ENCODE data around the gene FANCC.
A peak's percentile ranks its signal among the peaks of the same experiment; 100 is the strongest.

Gene FANCC

GRCh38 chr9:95073918-95074317 is 243.6 kb downstream of the FANCC start:
- Histone ChIP-seq H2AK5ac (ENCODE audit: low read length, severe bottlenecking) (no peak overlapping the region), H3K79me1 (replicated peaks; ENCODE audit: low read length, poor library complexity, severe bottlenecking) (peaks cover 13% of the 10 kb centered on the region), H3K4me1 (ENCODE audit: control insufficient read depth, insufficient read depth, low read depth, low read length) (peaks cover 24% of the 10 kb centered on the region), H3K4ac (ENCODE audit: low read depth in 1 of 2, low read length in 2 of 2) (no peak overlapping the region), H2BK15ac (ENCODE audit: low read depth, poor library complexity, severe bottlenecking) (no peak overlapping the region), H3K27me3 (ENCODE audit: control insufficient read depth in 1 of 2, insufficient read depth in 1 of 2, low read length in 2 of 2) (no peaks in the 10 kb centered on the region), H2AFZ (ENCODE audit: low read depth, low read length) (no peak overlapping the region), H3K23ac (ENCODE audit: low read length in 2 of 2) (no peak overlapping the region), H2BK12ac (ENCODE audit: low read length in 2 of 2) (no peak overlapping the region), H3K9ac (ENCODE audit: low read length) (no peak overlapping the region), H3K4me2 (ENCODE audit: low read length, poor library complexity, severe bottlenecking) (no peak overlapping the region), H4K91ac (ENCODE audit: low read length) (no peak overlapping the region), H3K18ac (ENCODE audit: low read depth in 1 of 2, low read length in 2 of 2) (no peak overlapping the region), H4K8ac (ENCODE audit: low read length) (no peak overlapping the region), H2BK5ac (ENCODE audit: low read depth, low read length, poor library complexity, severe bottlenecking) (no peak overlapping the region), H2BK120ac (ENCODE audit: low read depth, low read length) (no peak overlapping the region), H3K27ac (ENCODE audit: low read length, poor library complexity, severe bottlenecking) (no peak overlapping the region), H3K14ac (ENCODE audit: low read length in 2 of 2) (no peak overlapping the region), H3K36me3 (ENCODE audit: control insufficient read depth in 1 of 2, insufficient read depth in 2 of 2, low read depth in 1 of 2, low read length in 2 of 2) (peaks cover 48 to 68% of the 10 kb centered on the region in 2 experiments), H3K9me3 (ENCODE audit: control insufficient read depth, low read length) (no peaks in the 10 kb centered on the region), H3K4me3 (ENCODE audit: insufficient read depth in 1 of 2, low read depth in 1 of 2, low read length in 2 of 2) (no peak overlapping the region)
- no peak for DNase-seq
- WGBS: 96% methylated on average over 4 of the region's 5 CpGs

DNA sequence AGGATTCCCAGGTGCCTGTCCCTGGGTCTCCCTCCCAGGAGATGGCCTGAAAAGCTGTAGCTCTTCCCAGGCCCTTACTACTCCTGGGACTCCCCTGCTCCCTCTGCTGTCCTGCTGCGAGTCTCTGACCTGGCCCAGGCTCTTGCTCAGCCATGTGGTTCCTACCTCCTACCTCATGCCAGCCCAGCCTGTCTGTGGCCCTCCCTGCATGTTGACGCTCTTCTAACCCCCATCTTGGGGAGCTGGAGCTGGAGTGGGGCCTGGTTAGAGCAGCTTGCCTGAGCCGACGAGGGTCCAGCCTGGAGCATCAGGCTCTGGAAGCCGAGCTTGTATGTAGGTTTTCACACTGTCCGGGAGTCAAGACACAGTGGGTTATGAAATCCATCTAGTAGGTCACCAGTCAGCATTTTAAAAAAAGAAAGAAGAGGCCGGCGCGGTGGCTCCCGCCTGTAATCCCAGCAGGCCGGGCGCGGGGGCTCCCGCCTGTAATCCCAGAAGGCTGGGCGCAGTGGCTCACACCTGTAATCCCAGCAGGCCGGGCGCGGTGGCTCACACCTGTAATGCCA is 244.4 kb downstream of the FANCC start:
- Histone ChIP-seq H2BK12ac (ENCODE audit: low read length in 2 of 2) (no peak overlapping the region), H3K27ac (ENCODE audit: low read length, poor library complexity, severe bottlenecking) (no peak overlapping the region), H4K91ac (ENCODE audit: low read length) (no peak overlapping the region), H3K27me3 (ENCODE audit: control insufficient read depth in 1 of 2, insufficient read depth in 1 of 2, low read length in 2 of 2) (no peaks in the 10 kb centered on the region), H2AK5ac (ENCODE audit: low read length, severe bottlenecking) (no peak overlapping the region), H3K4me2 (ENCODE audit: low read length, poor library complexity, severe bottlenecking) (no peak overlapping the region), H3K18ac (ENCODE audit: low read depth in 1 of 2, low read length in 2 of 2) (no peak overlapping the region), H3K9ac (ENCODE audit: low read length) (no peak overlapping the region), H2BK15ac (ENCODE audit: low read depth, poor library complexity, severe bottlenecking) (no peak overlapping the region), H3K9me3 (ENCODE audit: control insufficient read depth, low read length) (no peaks in the 10 kb centered on the region), H3K14ac (ENCODE audit: low read length in 2 of 2) (no peak overlapping the region), H3K23ac (ENCODE audit: low read length in 2 of 2) (no peak overlapping the region), H2AFZ (ENCODE audit: low read depth, low read length) (no peak overlapping the region), H4K8ac (ENCODE audit: low read length) (no peak overlapping the region), H3K36me3 (ENCODE audit: control insufficient read depth in 1 of 2, insufficient read depth in 2 of 2, low read depth in 1 of 2, low read length in 2 of 2) (peaks cover 41 to 62% of the 10 kb centered on the region in 2 experiments), H3K4me3 (ENCODE audit: insufficient read depth in 1 of 2, low read depth in 1 of 2, low read length in 2 of 2) (no peak overlapping the region), H3K79me1 (replicated peaks; ENCODE audit: low read length, poor library complexity, severe bottlenecking) (peaks cover 9% of the 10 kb centered on the region), H2BK5ac (ENCODE audit: low read depth, low read length, poor library complexity, severe bottlenecking) (no peak overlapping the region), H3K4ac (ENCODE audit: low read depth in 1 of 2, low read length in 2 of 2) (no peak overlapping the region), H3K4me1 (ENCODE audit: control insufficient read depth, insufficient read depth, low read depth, low read length) (peaks cover 20% of the 10 kb centered on the region), H2BK120ac (ENCODE audit: low read depth, low read length) (no peak overlapping the region)
- WGBS: 98% methylated on average over 9 of the region's 18 CpGs
- peak; percentile 46 for DNase-seq

GRCh38 chr9:95071925-95072324 is 245.6 kb downstream of the FANCC start:
- 96% methylated on average over 5 of the region's 5 CpGs for WGBS
- no peak overlapping the region for H2AK5ac ChIP-seq (ENCODE audit: low read length, severe bottlenecking)

GRCh38 chr9:95071450-95071849 is 246.1 kb downstream of the FANCC start:
- Histone ChIP-seq H3K36me3 (ENCODE audit: control insufficient read depth in 1 of 2, insufficient read depth in 2 of 2, low read depth in 1 of 2, low read length in 2 of 2) (peaks cover 49 to 56% of the 10 kb centered on the region in 2 experiments), H3K27ac (ENCODE audit: low read length, poor library complexity, severe bottlenecking) (no peak overlapping the region), H3K4me3 (ENCODE audit: insufficient read depth in 1 of 2, low read depth in 1 of 2, low read length in 2 of 2) (no peak overlapping the region), H2BK15ac (ENCODE audit: low read depth, poor library complexity, severe bottlenecking) (no peak overlapping the region), H2BK5ac (ENCODE audit: low read depth, low read length, poor library complexity, severe bottlenecking) (no peak overlapping the region), H3K9me3 (ENCODE audit: control insufficient read depth, low read length) (no peaks in the 10 kb centered on the region), H3K79me1 (replicated peaks; ENCODE audit: low read length, poor library complexity, severe bottlenecking) (peaks cover 11% of the 10 kb centered on the region), H2AK5ac (ENCODE audit: low read length, severe bottlenecking) (no peak overlapping the region), H3K9ac (ENCODE audit: low read length) (no peak overlapping the region), H2BK120ac (ENCODE audit: low read depth, low read length) (no peak overlapping the region), H4K8ac (ENCODE audit: low read length) (no peak overlapping the region), H3K18ac (ENCODE audit: low read depth in 1 of 2, low read length in 2 of 2) (no peak overlapping the region), H3K4me1 (ENCODE audit: control insufficient read depth, insufficient read depth, low read depth, low read length) (peaks cover 17% of the 10 kb centered on the region), H2AFZ (ENCODE audit: low read depth, low read length) (no peak overlapping the region), H2BK12ac (ENCODE audit: low read length in 2 of 2) (no peak overlapping the region), H4K91ac (ENCODE audit: low read length) (no peak overlapping the region), H3K23ac (ENCODE audit: low read length in 2 of 2) (no peak overlapping the region), H3K14ac (ENCODE audit: low read length in 2 of 2) (no peak overlapping the region), H3K4ac (ENCODE audit: low read depth in 1 of 2, low read length in 2 of 2) (no peak overlapping the region), H3K4me2 (ENCODE audit: low read length, poor library complexity, severe bottlenecking) (no peak overlapping the region), H3K27me3 (ENCODE audit: control insufficient read depth in 1 of 2, insufficient read depth in 1 of 2, low read length in 2 of 2) (no peaks in the 10 kb centered on the region)
- WGBS: 99% methylated on average over 5 of the region's 5 CpGs
- DNase-seq: no peak

More at GRCh38 chr9:95071925-95072324, 245.6 kb downstream of the FANCC start:
- Histone ChIP-seq H3K18ac (ENCODE audit: low read depth in 1 of 2, low read length in 2 of 2) (no peak overlapping the region), H4K91ac (ENCODE audit: low read length) (no peak overlapping the region), H3K23ac (ENCODE audit: low read length in 2 of 2) (no peak overlapping the region), H3K36me3 (ENCODE audit: control insufficient read depth in 1 of 2, insufficient read depth in 2 of 2, low read depth in 1 of 2, low read length in 2 of 2) (peaks cover 44 to 57% of the 10 kb centered on the region in 2 experiments), H3K79me1 (replicated peaks; ENCODE audit: low read length, poor library complexity, severe bottlenecking) (peaks cover 12% of the 10 kb centered on the region), H3K14ac (ENCODE audit: low read length in 2 of 2) (no peak overlapping the region), H3K4me1 (ENCODE audit: control insufficient read depth, insufficient read depth, low read depth, low read length) (peaks cover 18% of the 10 kb centered on the region), H2BK12ac (ENCODE audit: low read length in 2 of 2) (no peak overlapping the region), H3K4me2 (ENCODE audit: low read length, poor library complexity, severe bottlenecking) (no peak overlapping the region), H3K27ac (ENCODE audit: low read length, poor library complexity, severe bottlenecking) (no peak overlapping the region), H3K27me3 (ENCODE audit: control insufficient read depth in 1 of 2, insufficient read depth in 1 of 2, low read length in 2 of 2) (no peaks in the 10 kb centered on the region), H2BK120ac (ENCODE audit: low read depth, low read length) (no peak overlapping the region), H4K8ac (ENCODE audit: low read length) (no peak overlapping the region), H3K4me3 (ENCODE audit: insufficient read depth in 1 of 2, low read depth in 1 of 2, low read length in 2 of 2) (no peak overlapping the region), H2BK5ac (ENCODE audit: low read depth, low read length, poor library complexity, severe bottlenecking) (no peak overlapping the region), H2AFZ (ENCODE audit: low read depth, low read length) (no peak overlapping the region), H3K9me3 (ENCODE audit: control insufficient read depth, low read length) (no peaks in the 10 kb centered on the region), H3K9ac (ENCODE audit: low read length) (no peak overlapping the region), H3K4ac (ENCODE audit: low read depth in 1 of 2, low read length in 2 of 2) (no peak overlapping the region), H2BK15ac (ENCODE audit: low read depth, poor library complexity, severe bottlenecking) (no peak overlapping the region)
- no peak for DNase-seq

All from mesenchymal stem cell (in vitro differentiated cells and primary cell).